GM12878 (cell line): ENCODE results near the gene MCUB.

Experiments
- BHLHE40 ChIP-seq, 2 experiments: fragments of 450-650 bp in 1 of 2; IDR thresholded peaks; 2 replicates each; pipeline ENCODE4 v1.6.1; 2011 to 2017; ENCODE audit warnings: low read depth in 2 of 2, borderline replicate concordance in 1 of 2, improper control_type of control experiment in 1 of 2, low read length in 1 of 2, mild to moderate bottlenecking in 1 of 2
- CEBPB ChIP-seq, 2 experiments: fragments of 150-350 bp in 1 of 2; IDR thresholded peaks; 2 replicates each; pipeline ENCODE4 v1.6.1; 2012 to 2014; ENCODE audit warnings: low read depth in 2 of 2, low read length in 2 of 2, borderline replicate concordance in 1 of 2, inconsistent platforms in 1 of 2
- EP300 ChIP-seq, 2 experiments: fragments of 150-350 bp in 1 of 2; IDR thresholded peaks; 2 replicates each; pipeline ENCODE4 v1.6.1; 2011 to 2012; ENCODE audit warnings: low read depth in 2 of 2, low read length in 2 of 2, borderline replicate concordance in 1 of 2, improper control_type of control experiment in 1 of 2, inconsistent platforms in 1 of 2; ENCODE audit not compliant: control insufficient read depth in 1 of 2
- GABPA ChIP-seq: IDR thresholded peaks from 2 replicates; pipeline ENCODE4 v1.6.1; 2014; ENCODE audit warnings: antibody characterized with exemption, low read depth, mild to moderate bottlenecking, inconsistent platforms
- POLR2AphosphoS5 ChIP-seq: IDR thresholded peaks from 2 replicates; pipeline ENCODE4 v1.6.1; 2011; ENCODE audit warnings: mild to moderate bottlenecking, low read length, inconsistent platforms
- RB1 ChIP-seq: fragments of 450-650 bp; formaldehyde crosslinking; IDR thresholded peaks from 2 replicates; pipeline ENCODE4 v1.6.1; 2017; ENCODE audit warnings: mild to moderate bottlenecking, borderline replicate concordance
- RCOR1 ChIP-seq: conservative IDR thresholded peaks from 2 replicates; pipeline ENCODE4 v1.6.1; 2012; ENCODE audit warnings: low read depth, low read length, improper control_type of control experiment
- RFX5 ChIP-seq: IDR thresholded peaks from 2 replicates; pipeline ENCODE4 v1.6.1; 2011; ENCODE audit warnings: low read depth, low read length, improper control_type of control experiment
- TF ChIP-seq, protein P1 (sequence below), 3 experiments: IDR thresholded peaks in 2 of 3; conservative IDR thresholded peaks in 1 of 3; 2 replicates each; pipeline ENCODE4 v1.5.1; 2011; ENCODE audit warnings: low read depth in 3 of 3, low read length in 3 of 3, mild to moderate bottlenecking in 3 of 3, control low read depth in 2 of 3, moderate library complexity in 2 of 3, inconsistent platforms in 1 of 3, mixed read lengths in 1 of 3; ENCODE audit not compliant: control insufficient read depth in 2 of 3, insufficient read depth in 1 of 3; ENCODE audit errors: extremely low read depth in 1 of 3

DNA sequence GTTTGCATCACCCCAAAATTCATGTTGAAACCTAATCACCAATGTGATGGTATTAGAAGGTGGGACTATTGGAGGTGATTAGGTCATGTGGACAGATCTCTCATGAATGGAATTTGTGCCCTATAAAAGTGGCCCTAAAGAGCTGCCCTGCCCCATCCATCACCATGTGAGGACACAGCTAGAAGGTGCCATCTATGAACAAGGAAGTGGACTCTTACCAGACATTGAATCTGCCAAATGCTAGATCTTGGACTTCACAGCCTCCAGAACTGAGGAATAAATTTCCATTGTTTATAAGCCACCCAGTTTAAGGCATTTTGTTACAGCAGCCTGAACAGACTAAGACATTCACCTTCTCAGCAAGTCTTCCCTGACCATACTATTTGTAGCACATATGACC lies 162.3 kb downstream of the MCUB start:
- TF ChIP-seq RCOR1 (no peak), POLR2AphosphoS5 (no peak), CEBPB (IDR thresholded peaks at IDR 0.05; ENCODE audit: borderline replicate concordance in 1 of 2, low read depth in 2 of 2, low read length in 2 of 2) (no peak), RFX5 (no peak), BHLHE40 (IDR thresholded peaks at IDR 0.05; ENCODE audit: borderline replicate concordance in 1 of 2, low read depth in 2 of 2, low read length in 1 of 2) (no peak), GABPA (no peak), RB1 (no peak), EP300 (IDR thresholded peaks at IDR 0.05; ENCODE audit: borderline replicate concordance in 1 of 2, control insufficient read depth in 1 of 2, low read depth in 2 of 2, low read length in 2 of 2) (no peak)
- TF ChIP-seq, protein P1, sequence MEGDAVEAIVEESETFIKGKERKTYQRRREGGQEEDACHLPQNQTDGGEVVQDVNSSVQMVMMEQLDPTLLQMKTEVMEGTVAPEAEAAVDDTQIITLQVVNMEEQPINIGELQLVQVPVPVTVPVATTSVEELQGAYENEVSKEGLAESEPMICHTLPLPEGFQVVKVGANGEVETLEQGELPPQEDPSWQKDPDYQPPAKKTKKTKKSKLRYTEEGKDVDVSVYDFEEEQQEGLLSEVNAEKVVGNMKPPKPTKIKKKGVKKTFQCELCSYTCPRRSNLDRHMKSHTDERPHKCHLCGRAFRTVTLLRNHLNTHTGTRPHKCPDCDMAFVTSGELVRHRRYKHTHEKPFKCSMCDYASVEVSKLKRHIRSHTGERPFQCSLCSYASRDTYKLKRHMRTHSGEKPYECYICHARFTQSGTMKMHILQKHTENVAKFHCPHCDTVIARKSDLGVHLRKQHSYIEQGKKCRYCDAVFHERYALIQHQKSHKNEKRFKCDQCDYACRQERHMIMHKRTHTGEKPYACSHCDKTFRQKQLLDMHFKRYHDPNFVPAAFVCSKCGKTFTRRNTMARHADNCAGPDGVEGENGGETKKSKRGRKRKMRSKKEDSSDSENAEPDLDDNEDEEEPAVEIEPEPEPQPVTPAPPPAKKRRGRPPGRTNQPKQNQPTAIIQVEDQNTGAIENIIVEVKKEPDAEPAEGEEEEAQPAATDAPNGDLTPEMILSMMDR (IDR thresholded peaks at IDR 0.05 in 2 of 3, conservative IDR thresholded peaks at IDR 0.05 in 1 of 3; ENCODE audit: control insufficient read depth in 2 of 3, extremely low read depth in 1 of 3, insufficient read depth in 1 of 3, low read depth in 3 of 3, low read length in 3 of 3): no peak
